ENCODE data around the gene EPHB1. TPM values are rescaled to one million over a fixed set of nuclear protein-coding genes. Genes with fewer than 3 reads are reported as not detected.

Gene EPHB1
- total RNA-seq, 1 experiment from 2014 or later, result 7.0 TPM

DNA sequence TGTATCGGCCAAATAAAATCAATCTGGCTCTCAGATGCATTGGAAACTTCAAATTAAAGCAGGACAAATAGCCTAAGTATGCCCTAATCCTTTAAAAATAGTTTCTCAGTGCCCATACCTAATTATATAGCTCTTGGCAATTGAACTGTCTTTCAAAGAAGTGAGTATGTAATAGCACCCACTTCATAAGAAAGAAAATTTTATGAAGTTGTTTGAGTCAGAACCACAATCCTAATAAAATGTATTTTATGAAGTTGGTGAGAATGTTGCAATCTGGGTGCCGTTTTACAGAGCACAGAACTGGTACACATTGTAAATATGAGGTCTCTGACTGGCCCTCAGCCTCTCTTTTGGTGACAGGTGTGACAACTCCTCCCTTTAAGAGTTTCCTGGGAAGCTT lies 45.4 kb downstream of the EPHB1 start:
- TF ChIP-seq ZNF317 (CRISPR knock-in tag; IDR thresholded peaks at IDR 0.05; ENCODE audit: borderline replicate concordance, low read depth), result no peak
- no peak for TF ChIP-seq NFYB (CRISPR knock-in tag; conservative IDR thresholded peaks at IDR 0.05; ENCODE audit: low read depth)
- no peak for TF ChIP-seq ZNF121 (CRISPR knock-in tag; IDR thresholded peaks at IDR 0.05)
- no peak for TF ChIP-seq HMGA2 (CRISPR knock-in tag; IDR thresholded peaks at IDR 0.05)
- TF ChIP-seq, protein P1, sequence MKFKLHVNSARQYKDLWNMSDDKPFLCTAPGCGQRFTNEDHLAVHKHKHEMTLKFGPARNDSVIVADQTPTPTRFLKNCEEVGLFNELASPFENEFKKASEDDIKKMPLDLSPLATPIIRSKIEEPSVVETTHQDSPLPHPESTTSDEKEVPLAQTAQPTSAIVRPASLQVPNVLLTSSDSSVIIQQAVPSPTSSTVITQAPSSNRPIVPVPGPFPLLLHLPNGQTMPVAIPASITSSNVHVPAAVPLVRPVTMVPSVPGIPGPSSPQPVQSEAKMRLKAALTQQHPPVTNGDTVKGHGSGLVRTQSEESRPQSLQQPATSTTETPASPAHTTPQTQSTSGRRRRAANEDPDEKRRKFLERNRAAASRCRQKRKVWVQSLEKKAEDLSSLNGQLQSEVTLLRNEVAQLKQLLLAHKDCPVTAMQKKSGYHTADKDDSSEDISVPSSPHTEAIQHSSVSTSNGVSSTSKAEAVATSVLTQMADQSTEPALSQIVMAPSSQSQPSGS (CRISPR knock-in tag; IDR thresholded peaks at IDR 0.05; ENCODE audit: borderline replicate concordance, low read depth), result no peak
- TF ChIP-seq TP53 (CRISPR knock-in tag; IDR thresholded peaks at IDR 0.05), result no peak
- TF ChIP-seq, protein P2, sequence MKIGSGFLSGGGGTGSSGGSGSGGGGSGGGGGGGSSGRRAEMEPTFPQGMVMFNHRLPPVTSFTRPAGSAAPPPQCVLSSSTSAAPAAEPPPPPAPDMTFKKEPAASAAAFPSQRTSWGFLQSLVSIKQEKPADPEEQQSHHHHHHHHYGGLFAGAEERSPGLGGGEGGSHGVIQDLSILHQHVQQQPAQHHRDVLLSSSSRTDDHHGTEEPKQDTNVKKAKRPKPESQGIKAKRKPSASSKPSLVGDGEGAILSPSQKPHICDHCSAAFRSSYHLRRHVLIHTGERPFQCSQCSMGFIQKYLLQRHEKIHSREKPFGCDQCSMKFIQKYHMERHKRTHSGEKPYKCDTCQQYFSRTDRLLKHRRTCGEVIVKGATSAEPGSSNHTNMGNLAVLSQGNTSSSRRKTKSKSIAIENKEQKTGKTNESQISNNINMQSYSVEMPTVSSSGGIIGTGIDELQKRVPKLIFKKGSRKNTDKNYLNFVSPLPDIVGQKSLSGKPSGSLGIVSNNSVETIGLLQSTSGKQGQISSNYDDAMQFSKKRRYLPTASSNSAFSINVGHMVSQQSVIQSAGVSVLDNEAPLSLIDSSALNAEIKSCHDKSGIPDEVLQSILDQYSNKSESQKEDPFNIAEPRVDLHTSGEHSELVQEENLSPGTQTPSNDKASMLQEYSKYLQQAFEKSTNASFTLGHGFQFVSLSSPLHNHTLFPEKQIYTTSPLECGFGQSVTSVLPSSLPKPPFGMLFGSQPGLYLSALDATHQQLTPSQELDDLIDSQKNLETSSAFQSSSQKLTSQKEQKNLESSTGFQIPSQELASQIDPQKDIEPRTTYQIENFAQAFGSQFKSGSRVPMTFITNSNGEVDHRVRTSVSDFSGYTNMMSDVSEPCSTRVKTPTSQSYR (CRISPR knock-in tag; IDR thresholded peaks at IDR 0.05), result no peak
- TF ChIP-seq ZNF232 (CRISPR knock-in tag; IDR thresholded peaks at IDR 0.05), result no peak
- TF ChIP-seq ZNF425 (CRISPR knock-in tag; conservative IDR thresholded peaks at IDR 0.05), result no peak
- TF ChIP-seq, protein P3, sequence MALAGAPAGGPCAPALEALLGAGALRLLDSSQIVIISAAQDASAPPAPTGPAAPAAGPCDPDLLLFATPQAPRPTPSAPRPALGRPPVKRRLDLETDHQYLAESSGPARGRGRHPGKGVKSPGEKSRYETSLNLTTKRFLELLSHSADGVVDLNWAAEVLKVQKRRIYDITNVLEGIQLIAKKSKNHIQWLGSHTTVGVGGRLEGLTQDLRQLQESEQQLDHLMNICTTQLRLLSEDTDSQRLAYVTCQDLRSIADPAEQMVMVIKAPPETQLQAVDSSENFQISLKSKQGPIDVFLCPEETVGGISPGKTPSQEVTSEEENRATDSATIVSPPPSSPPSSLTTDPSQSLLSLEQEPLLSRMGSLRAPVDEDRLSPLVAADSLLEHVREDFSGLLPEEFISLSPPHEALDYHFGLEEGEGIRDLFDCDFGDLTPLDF (CRISPR knock-in tag; IDR thresholded peaks at IDR 0.05), result no peak
- TF ChIP-seq, protein P4, sequence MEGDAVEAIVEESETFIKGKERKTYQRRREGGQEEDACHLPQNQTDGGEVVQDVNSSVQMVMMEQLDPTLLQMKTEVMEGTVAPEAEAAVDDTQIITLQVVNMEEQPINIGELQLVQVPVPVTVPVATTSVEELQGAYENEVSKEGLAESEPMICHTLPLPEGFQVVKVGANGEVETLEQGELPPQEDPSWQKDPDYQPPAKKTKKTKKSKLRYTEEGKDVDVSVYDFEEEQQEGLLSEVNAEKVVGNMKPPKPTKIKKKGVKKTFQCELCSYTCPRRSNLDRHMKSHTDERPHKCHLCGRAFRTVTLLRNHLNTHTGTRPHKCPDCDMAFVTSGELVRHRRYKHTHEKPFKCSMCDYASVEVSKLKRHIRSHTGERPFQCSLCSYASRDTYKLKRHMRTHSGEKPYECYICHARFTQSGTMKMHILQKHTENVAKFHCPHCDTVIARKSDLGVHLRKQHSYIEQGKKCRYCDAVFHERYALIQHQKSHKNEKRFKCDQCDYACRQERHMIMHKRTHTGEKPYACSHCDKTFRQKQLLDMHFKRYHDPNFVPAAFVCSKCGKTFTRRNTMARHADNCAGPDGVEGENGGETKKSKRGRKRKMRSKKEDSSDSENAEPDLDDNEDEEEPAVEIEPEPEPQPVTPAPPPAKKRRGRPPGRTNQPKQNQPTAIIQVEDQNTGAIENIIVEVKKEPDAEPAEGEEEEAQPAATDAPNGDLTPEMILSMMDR (IDR thresholded peaks at IDR 0.05), result no peak
- no peak for TF ChIP-seq STAT6 (CRISPR knock-in tag; conservative IDR thresholded peaks at IDR 0.05; ENCODE audit: low read depth)
- TF ChIP-seq, protein P5, sequence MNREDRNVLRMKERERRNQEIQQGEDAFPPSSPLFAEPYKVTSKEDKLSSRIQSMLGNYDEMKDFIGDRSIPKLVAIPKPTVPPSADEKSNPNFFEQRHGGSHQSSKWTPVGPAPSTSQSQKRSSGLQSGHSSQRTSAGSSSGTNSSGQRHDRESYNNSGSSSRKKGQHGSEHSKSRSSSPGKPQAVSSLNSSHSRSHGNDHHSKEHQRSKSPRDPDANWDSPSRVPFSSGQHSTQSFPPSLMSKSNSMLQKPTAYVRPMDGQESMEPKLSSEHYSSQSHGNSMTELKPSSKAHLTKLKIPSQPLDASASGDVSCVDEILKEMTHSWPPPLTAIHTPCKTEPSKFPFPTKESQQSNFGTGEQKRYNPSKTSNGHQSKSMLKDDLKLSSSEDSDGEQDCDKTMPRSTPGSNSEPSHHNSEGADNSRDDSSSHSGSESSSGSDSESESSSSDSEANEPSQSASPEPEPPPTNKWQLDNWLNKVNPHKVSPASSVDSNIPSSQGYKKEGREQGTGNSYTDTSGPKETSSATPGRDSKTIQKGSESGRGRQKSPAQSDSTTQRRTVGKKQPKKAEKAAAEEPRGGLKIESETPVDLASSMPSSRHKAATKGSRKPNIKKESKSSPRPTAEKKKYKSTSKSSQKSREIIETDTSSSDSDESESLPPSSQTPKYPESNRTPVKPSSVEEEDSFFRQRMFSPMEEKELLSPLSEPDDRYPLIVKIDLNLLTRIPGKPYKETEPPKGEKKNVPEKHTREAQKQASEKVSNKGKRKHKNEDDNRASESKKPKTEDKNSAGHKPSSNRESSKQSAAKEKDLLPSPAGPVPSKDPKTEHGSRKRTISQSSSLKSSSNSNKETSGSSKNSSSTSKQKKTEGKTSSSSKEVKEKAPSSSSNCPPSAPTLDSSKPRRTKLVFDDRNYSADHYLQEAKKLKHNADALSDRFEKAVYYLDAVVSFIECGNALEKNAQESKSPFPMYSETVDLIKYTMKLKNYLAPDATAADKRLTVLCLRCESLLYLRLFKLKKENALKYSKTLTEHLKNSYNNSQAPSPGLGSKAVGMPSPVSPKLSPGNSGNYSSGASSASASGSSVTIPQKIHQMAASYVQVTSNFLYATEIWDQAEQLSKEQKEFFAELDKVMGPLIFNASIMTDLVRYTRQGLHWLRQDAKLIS (CRISPR knock-in tag; IDR thresholded peaks at IDR 0.05; ENCODE audit: borderline replicate concordance), result no peak
- TF ChIP-seq ATF1 (CRISPR knock-in tag; IDR thresholded peaks at IDR 0.05), result no peak
- TF ChIP-seq E2F5 (CRISPR knock-in tag; IDR thresholded peaks at IDR 0.05), result no peak
- TF ChIP-seq RORB (CRISPR knock-in tag; IDR thresholded peaks at IDR 0.05), result no peak
- TF ChIP-seq ESRRA (CRISPR knock-in tag; IDR thresholded peaks at IDR 0.05; ENCODE audit: borderline replicate concordance), result no peak
- no peak for TF ChIP-seq RELA (CRISPR knock-in tag; IDR thresholded peaks at IDR 0.05; ENCODE audit: borderline replicate concordance)
- CTCF ChIA-PET, result interaction anchor here (2.5 kb wide), 1 partner anchor 46 kb away, joined by 15 read pairs; the partner anchor contains the start of gene EPHB1
- peaks cover 4% of the 10 kb centered on the region for H3K27me3 Mint-ChIP-seq (ENCODE audit: low read depth)
- no peaks in the 10 kb centered on the region for H3K4me1 Mint-ChIP-seq
- no peaks in the 10 kb centered on the region for H3K36me3 Mint-ChIP-seq
- POLR2A ChIA-PET, result no interaction called here
- ATAC-seq (no peak), DNase-seq (ENCODE audit: low spot score) (no peak)
- H3K9me3 Mint-ChIP-seq, result 0 out of 2 replicates have a peak, but pooled peaks cover 5% of the 10 kb centered on the region
- H3K4me3 Mint-ChIP-seq, result no peak overlapping the region
- H3K27ac Mint-ChIP-seq, result no peak overlapping the region
